AG04450 (cell line): Measurements from ENCODE around the gene B9D2. TPM values are rescaled to one million over a fixed set of nuclear protein-coding genes. Genes with fewer than 3 reads are reported as not detected.

Experiments
- CTCF ChIA-PET: fragments of 300-600, 350-600 bp; formaldehyde crosslinking; extraction: SDS; loops from one replicate; lab custom pipeline; 2022; ENCODE audit warnings: antibody characterized with exemption, inconsistent platforms; lab: Charles Lee
- POLR2A ChIA-PET: fragments of 350-600 bp; formaldehyde crosslinking; extraction: SDS; loops from one replicate; lab custom pipeline; 2021; ENCODE audit warnings: antibody characterized with exemption, inconsistent platforms; lab: Yijun Ruan, JAX
- DNase-seq: peaks from one replicate; pipeline ENCODE4 v3.0.0-alpha.2; 2011; ENCODE audit warnings: low read depth, low spot score
- H3K27ac ChIP-seq: one replicate; pipeline ENCODE4 v1.5.1; 2012; ENCODE audit warnings: low read depth, low read length, control low read depth
- H3K27me3 ChIP-seq: one replicate; pipeline ENCODE4 v1.6.0; 2012; ENCODE audit warnings: low read length; ENCODE audit not compliant: control insufficient read depth, insufficient read depth
- H3K4me3 ChIP-seq: 2 replicates; pipeline ENCODE4 v1.5.1; 2011; ENCODE audit warnings: mild to moderate bottlenecking, low read depth, low read length, control low read depth
- H3K9me3 ChIP-seq: 2 replicates; pipeline ENCODE4 v1.5.1; 2012; ENCODE audit warnings: low read length; ENCODE audit not compliant: control insufficient read depth, insufficient read depth
- polyA plus RNA-seq: library from polyadenylated mRNA; depleted of rRNA; stranded (reverse); fragments of >200 nt; gene quantifications from 2 replicates; pipeline ENCODE4 v1.2.3, GENCODE V29; 2011
- TF ChIP-seq, protein P1 (sequence below): IDR thresholded peaks from 2 replicates; pipeline ENCODE4 v1.5.1; 2011; ENCODE audit warnings: low read depth, low read length, control low read depth, inconsistent platforms

B9D2 gene
- polyA plus RNA-seq, 1 experiment = 3.9 TPM

DNA sequence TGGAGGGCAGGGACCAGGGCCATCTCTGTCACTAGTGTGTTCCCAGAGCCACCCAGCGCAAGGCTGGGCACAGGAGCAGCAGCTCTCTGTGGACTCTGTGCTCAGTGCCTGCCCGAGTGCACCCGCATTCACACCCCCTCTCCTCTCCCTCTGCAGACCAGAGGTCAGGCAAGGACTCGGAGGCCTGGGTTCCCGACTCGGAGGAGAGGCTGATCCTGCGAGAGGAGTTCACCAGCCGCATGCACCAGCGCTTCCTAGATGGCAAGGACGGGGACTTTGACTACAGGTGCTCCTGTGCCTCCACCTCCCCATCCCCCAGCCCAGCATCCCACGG, 43.8 kb downstream of the B9D2 start:
- TF ChIP-seq, protein P1, sequence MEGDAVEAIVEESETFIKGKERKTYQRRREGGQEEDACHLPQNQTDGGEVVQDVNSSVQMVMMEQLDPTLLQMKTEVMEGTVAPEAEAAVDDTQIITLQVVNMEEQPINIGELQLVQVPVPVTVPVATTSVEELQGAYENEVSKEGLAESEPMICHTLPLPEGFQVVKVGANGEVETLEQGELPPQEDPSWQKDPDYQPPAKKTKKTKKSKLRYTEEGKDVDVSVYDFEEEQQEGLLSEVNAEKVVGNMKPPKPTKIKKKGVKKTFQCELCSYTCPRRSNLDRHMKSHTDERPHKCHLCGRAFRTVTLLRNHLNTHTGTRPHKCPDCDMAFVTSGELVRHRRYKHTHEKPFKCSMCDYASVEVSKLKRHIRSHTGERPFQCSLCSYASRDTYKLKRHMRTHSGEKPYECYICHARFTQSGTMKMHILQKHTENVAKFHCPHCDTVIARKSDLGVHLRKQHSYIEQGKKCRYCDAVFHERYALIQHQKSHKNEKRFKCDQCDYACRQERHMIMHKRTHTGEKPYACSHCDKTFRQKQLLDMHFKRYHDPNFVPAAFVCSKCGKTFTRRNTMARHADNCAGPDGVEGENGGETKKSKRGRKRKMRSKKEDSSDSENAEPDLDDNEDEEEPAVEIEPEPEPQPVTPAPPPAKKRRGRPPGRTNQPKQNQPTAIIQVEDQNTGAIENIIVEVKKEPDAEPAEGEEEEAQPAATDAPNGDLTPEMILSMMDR = no peak
- Histone ChIP-seq H3K4me3 (no peak overlapping the region), H3K27me3 (no peaks in the 10 kb centered on the region), H3K9me3 (no peaks in the 10 kb centered on the region; the same call in 1 of the 2 replicates), H3K27ac (no peak overlapping the region)
- CTCF ChIA-PET = interaction anchor here (3.6 kb wide), 1 partner anchor 12 kb away, joined by 18 read pairs; no protein-coding TSS in a partner anchor
- DNase-seq = no peak
- POLR2A ChIA-PET = interaction anchor here (0.6 to 0.8 kb wide), 2 partner anchors 34 to 46 kb away, joined by 3 to 8 read pairs; partner anchors contain the start of gene TGFB1

DNA sequence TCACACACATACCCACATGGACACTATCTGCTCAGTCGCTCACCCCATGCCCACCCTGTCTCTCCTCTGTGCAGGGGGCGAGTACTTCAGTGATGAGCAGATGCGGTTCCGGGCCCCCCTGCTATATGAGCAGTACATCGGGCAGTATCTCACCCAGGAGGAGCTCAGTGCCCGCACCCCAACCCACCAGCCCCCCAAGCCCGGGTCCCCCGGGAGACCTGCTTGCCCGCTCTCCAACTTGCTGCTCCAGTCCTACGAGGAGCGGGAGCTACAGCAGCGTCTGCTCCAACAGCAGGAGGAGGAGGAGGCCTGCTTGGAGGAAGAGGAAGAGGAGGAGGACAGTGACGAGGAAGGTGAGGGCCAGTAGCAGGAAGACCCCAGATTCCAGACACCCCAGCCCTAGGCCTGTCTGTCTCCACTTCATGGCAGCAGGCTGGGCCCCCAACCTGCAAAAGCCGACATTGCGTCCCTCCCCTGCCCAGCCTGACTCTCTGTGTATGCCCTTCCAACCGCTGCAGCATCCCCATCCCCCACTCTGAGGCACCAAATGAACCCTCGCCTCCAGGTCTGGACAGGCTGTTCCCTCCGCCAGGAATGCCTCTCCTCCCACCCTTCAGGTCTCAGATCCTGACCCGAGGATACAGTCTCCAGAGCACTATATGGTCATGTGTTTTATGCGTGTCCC, 44.3 kb downstream of the B9D2 start:
- no peak overlapping the region for H3K4me3 ChIP-seq
- TF ChIP-seq, protein P1 = no peak
- no peaks in the 10 kb centered on the region; the same call in 1 of the 2 replicates for H3K9me3 ChIP-seq
- no peak overlapping the region for H3K27ac ChIP-seq
- no peaks in the 10 kb centered on the region for H3K27me3 ChIP-seq
- no peak for DNase-seq
- ChIA-PET POLR2A (interaction anchor here (0.5 to 0.6 kb wide), 2 partner anchors 34 to 96 kb away, joined by 3 read pairs; partner anchors contain the start of gene TGFB1), CTCF (interaction anchor here (3.6 kb wide), 1 partner anchor 11 kb away, joined by 18 read pairs; no protein-coding TSS in a partner anchor)

DNA sequence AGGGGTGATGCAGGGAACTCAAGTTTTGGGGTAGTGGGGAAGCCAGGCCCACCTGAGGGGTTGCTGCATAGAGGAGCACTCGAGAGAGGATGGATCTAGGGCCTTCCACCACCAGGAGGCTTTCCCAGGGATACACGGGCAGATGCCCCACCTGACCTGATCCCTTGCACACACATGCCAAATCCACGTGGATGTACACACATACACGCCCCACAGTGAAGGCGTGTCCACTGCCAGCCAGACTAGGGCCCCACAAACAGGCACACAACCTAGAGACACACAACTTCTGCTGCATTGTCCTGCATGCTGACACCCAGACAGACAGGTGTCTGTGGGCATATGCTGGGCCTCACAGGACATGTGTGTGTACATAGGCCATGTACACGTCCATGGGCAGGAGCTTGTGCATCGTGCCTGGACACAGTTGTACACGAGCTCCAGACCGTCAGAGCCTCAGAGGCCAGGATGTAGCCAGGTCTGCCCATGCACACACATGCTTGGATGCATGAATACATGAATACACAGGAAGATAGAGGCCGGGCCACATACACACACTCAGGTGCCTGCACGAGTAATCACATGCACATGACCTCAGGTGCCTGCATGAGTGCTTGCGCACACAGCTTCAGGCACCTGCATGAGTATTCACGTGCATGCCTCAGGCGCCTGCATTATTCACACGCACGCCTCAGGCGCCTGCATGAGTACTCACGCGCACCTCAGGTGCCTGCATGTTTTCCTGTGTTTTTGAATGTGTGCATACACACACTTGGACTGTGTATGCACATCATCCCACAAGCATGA, 45.1 kb downstream of the B9D2 start:
- CTCF ChIA-PET = interaction anchor here (3.6 kb wide), 1 partner anchor 10 kb away, joined by 18 read pairs; no protein-coding TSS in a partner anchor
- TF ChIP-seq, protein P1 = no peak
- Histone ChIP-seq H3K27me3 (no peaks in the 10 kb centered on the region), H3K4me3 (no peak overlapping the region), H3K9me3 (no peaks in the 10 kb centered on the region; the same call in 1 of the 2 replicates), H3K27ac (no peak overlapping the region)
- POLR2A ChIA-PET = interaction anchor here (0.5 kb wide), 1 partner anchor 97 kb away, joined by 3 read pairs; no protein-coding TSS in a partner anchor
- no peak for DNase-seq

DNA sequence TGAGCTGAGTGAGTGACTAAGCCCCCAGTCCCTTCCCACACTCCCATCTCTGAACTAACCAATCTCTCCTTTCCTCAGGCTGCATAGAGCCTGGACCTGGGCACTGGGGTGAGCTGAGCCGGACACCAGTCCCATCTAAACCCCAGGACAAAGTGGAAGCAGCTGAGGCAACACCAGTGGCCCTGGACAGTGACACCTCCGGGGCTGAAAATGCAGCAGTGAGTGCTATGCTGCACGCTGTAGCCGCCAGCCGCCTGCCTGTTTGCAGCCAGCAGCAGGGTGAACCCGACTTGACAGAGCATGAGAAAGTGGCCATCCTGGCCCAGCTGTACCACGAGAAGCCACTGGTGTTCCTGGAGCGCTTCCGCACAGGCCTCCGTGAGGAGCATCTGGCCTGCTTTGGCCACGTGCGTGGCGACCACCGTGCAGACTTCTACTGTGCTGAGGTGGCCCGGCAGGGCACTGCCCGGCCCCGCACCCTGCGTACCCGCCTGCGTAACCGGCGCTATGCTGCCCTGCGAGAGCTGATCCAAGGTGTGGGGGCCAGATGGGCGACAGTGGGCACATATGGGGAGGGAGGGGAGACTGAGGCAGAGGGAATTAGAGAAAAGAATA, 47.5 kb downstream of the B9D2 start:
- POLR2A ChIA-PET = no interaction called here

More for the DNA sequence above, 47.5 kb downstream of the B9D2 start:
- Histone ChIP-seq H3K4me3 (no peak overlapping the region), H3K9me3 (no peaks in the 10 kb centered on the region; the same call in 1 of the 2 replicates), H3K27me3 (no peaks in the 10 kb centered on the region), H3K27ac (no peak overlapping the region)
- TF ChIP-seq, protein P1 = no peak
- CTCF ChIA-PET = interaction anchor here (0.6 to 2.1 kb wide), 2 partner anchors 8 to 31 kb away, joined by 4 to 12 read pairs; no protein-coding TSS in a partner anchor
- no peak for DNase-seq
